Forelimb muscle (tissue), 1 donor: ENCODE data around the gene IQSEC2. TPM values are rescaled to one million over a fixed set of nuclear protein-coding genes. Genes with fewer than 3 reads are reported as not detected.

Source experiments
- DNase-seq: peaks from one replicate; pipeline ENCODE4 v3.0.0-alpha.2; 2013; ENCODE audit warnings: low read depth
- polyA plus RNA-seq: library from polyadenylated mRNA; unstranded; fragments of 120-200 nt; gene quantifications from one replicate; pipeline ENCODE4 v1.2.1, GENCODE V29; 2013; ENCODE audit not compliant: insufficient read length

IQSEC2 gene
- polyA plus RNA-seq, 1 donor, result 19.9 TPM

DNA sequence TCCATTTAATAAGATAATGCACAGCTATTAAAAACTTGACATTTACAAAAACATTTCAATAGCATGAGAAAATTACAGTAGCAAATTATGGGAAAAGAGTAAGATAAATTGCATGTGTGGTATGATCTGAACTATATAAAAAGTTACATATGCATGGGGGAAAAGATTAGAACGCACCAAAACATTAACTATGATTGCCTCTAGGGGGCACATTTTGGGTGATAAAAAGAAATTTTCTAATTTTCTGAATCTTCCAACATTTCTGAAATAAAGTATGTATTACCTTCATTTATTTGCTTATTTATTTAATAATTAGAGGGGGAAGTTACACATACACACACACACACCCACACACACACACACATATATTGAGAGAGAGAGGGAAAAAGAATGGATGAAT is 36.8 kb downstream of the IQSEC2 start:
- DNase-seq, result no peak

- DNase-seq, result no peak
Measured at GRCh38 chrX:53242310-53242709, 39.1 kb downstream of the IQSEC2 start.

DNA sequence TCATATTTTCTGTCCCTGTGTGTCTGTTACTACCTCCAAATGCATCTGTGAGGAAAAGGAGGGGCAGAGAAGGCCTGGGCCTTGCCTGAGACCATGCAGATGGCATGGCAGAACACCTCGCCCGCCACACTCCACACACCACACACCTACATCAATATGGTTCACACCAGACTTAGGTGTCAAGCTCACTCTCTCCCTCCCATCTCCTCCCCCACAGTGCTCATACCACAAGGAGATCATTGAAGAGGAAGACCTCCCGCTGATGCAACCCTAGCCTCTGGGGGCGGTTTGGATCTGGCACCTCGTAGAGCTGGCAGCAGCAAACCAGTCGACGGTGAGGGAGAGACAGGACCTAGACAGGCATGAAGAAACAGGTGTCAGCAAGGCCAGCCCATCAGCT is 39.8 kb downstream of the IQSEC2 start:
- no peak for DNase-seq

DNA sequence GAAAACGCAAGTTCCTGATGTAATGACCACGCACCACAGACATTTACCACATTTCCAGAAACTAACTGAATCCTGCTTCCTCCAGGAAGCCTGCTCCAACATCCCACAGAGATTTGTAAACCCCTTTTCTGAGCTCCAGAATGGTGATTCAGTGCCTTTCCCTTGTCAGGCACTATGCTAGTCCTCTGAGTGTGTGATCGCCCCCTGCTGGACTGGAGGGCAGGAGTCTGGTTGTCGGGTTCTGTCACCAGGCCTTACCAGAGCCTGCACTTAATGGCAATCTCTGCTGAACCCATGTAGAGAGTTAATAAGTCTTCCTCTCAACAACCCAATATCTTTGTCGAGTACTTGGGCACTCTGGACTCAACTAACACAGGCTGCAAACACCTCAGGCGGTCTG is 41.9 kb downstream of the IQSEC2 start:
- DNase-seq, result no peak

DNA sequence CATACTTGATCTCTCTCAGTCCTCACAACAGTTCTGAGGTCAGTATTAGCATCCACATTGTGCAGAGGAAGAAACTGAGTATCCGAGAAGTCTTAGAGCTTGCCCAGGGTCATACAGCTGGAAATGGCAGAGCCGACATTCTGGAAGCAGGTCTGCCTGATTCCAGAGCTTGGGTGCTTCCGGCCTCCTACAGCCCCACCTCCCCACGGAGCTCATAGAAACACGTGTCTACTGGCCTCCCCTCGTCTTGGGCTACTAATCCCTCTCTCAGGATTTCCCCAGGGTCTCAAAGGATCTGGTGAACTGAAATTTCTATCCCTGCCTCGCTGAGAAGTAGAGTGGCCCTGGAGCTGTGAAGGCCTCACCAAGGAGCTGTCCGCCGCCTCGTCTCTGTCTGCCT is 44.3 kb downstream of the IQSEC2 start:
- DNase-seq, result no peak

DNA sequence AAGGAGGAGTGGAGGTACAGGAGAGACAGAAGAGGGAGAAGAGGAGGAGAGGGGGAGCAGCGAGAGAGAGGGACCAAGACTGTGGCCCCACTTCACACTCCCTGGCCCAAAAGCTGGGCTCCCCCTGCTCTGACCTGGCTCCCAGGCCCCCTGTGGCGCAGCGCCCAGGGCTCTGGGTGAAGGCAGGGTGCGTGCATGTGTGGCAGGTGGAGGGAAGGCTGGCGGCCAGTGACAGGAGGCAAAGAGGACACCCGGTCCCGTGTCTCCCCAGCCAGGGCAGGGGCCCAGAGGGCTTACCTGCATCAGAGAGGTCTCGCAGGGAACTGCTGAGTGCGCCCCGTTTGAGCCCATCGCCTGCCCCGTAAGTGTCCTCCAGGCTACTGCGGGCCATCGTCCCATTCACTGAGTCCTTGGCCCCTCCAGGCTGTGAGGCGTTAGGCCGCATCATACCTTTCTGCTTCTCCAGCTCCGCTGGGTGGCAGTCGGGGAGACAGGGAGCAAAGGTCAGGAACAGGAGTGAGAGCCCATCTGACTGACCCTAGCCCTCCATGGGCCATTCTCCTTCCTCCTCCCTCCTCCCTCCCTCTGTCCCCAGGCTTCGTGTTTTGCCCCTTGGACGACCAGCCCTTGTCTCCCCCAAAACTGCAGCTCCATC is 45.2 kb downstream of the IQSEC2 start:
- DNase-seq, result no peak

GRCh38 chrX:53235566-53235965 is 45.8 kb downstream of the IQSEC2 start:
- no peak for DNase-seq

DNA sequence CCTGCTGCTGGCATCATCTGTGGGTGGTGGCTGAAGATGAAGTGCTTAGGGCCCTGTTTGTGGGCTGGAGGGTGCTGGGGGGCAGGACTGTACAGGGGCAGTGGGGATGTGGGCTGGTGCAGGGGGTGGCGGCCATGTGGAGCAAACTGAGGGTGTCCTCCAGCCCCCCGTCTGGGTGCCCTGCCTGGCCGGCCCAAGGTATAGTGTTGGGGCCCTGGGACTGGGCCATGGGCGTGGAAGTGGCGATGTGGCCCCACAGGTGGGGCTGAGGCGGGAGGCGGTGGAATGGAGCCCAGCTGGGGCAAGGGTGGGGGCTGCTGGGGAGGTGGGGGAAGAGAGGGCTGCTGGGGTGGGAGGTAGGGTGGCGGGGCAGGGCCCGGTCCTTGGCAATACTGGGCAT is 46.9 kb downstream of the IQSEC2 start:
- no peak for DNase-seq

GRCh38 chrX:53233536-53233935 is 47.8 kb downstream of the IQSEC2 start:
- DNase-seq, result no peak

GRCh38 chrX:53230116-53230515 is 51.3 kb downstream of the IQSEC2 start:
- no peak for DNase-seq

DNA sequence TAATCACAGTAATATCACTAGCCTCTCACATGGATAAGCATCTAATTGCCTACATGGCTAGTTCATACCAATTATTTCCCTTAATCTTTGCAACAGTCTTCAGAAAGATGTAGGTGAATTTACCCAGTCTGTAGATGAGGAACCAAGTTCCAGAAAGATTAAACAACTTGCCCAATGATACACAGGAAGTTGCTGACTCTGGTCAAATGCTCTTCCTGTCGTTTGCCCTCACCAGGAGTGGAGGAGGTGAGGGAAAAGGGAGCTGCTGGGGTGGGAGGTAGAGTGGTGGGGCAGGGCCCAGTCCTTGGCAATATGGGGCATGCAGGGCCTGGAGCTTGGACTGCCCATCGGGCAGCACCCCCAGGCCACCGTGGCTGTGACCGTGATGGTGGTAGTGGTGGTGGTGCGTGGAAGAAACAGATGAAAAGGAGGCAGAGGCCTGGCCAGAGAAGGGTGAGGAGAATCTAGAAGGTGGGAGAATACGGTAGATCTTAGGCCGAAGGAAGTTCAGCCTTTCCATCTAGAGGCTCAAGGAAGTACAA is 54.1 kb downstream of the IQSEC2 start:
- DNase-seq, result no peak

GRCh38 chrX:53224860-53225797 is 56.3 kb downstream of the IQSEC2 start, which contains the start of gene KDM5C:
Gene KDM5C, minus strand, starts transcription at chrX:53225207. Its CDS starts 318 bp downstream, at chrX:53224889.
- DNase-seq, result peak; percentile 93

DNA sequence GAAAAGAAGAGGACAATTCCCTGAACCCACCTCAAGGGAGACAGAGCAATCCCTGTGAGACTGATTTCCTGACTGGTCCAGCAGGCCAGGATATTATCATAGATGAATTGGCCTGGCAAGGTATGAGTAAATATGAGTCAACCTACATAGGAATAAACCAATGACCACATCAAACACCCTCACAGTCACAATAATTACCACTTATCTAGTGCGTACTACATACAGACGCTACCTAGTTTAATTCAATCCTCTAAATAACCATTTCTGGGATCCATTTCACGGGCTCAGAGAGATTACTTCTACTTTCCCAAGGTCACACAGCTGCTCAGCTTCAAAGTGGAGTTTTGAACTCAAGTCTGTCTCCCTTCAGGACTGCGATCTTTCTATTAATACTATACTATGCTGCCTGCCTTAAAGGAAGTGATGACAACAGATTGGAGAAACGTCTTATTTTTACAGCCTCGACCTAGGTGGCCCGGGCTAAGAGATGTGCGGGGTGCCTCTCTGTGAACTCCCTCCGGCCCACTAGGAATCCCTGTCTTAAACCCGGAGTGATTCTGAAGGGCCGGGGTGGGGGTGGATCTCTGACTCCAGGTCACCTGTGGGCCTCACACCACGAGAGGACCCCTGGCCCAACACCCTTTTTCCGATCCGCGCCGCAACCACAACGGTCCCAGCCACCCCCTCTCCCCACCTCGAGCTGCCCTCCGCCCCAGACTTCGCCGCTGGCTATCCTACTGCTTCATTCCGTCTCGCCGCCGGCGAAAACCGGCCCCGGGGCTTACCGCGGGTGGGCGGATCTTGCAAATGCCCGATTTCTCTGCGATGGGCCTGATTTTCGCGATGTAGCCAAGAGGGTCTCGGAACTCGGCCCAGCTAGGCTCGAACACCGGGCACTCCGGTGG is 57.2 kb downstream of the IQSEC2 start:
- no peak for DNase-seq

- no peak for DNase-seq
Measured at GRCh38 chrX:53223068-53223693, 58.2 kb downstream of the IQSEC2 start.

Other genes with a start within 250 kb of the IQSEC2 start
- gene GPR173, start 232.8 kb downstream of the IQSEC2 start, polyA plus RNA-seq, result 9.8 TPM
- 14.9 TPM for gene TSPYL2, start 199.2 kb downstream of the IQSEC2 start, polyA plus RNA-seq
- 9.1 TPM for gene KANTR, start 187.4 kb downstream of the IQSEC2 start, polyA plus RNA-seq
- 48.9 TPM for gene KDM5C, start 56.4 kb downstream of the IQSEC2 start, polyA plus RNA-seq
- gene SMC1A, start 141.1 kb upstream of the IQSEC2 start, polyA plus RNA-seq, result 44.5 TPM
- 0.32 TPM for gene RIBC1, start 141.3 kb upstream of the IQSEC2 start, polyA plus RNA-seq
- gene HSD17B10, start 152.8 kb upstream of the IQSEC2 start, polyA plus RNA-seq, result 57.1 TPM